NCI-H1105 (cell line): ENCODE results near the gene CLEC5A.
"Not testable (repeated sequence)": the region's sequence is repeated elsewhere in the genome, so short reads cannot be mapped to it uniquely, and the experiment has no call there.

Source experiments
- DNase-seq: peaks from one replicate; lab custom pipeline; 2025; lab: John Stamatoyannopoulos, UW

The CLEC5A gene

GRCh38 chr7:141946796-141947195 lies at the start of gene CLEC5A:
CLEC5A (minus strand) TSS chr7:141946974; CDS start chr7:141946292, 682 bp downstream.
- DNase-seq = no peak

GRCh38 chr7:141993354-141993753 lies 46.6 kb upstream of the CLEC5A start:
- no peak for DNase-seq

DNA sequence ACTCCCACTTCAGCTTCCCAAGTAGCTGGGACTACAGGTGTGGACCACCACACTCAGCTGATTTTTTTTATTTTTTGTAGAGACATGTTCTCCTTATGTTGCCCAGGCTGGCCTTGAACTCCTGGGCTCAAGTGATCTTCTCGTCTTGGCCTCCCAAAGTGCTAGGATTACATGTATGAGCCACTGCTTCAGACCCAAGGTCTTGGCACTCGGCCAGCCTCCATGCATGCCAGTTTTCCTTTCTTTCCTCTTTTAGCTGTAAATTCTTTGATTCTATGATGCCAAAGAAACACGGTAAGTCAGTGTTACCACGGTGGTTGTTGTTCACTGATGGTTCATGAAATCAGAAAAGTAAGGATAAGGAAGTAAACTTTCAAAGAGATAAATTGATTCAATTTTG lies 45.9 kb upstream of the CLEC5A start:
- DNase-seq = no peak

DNA sequence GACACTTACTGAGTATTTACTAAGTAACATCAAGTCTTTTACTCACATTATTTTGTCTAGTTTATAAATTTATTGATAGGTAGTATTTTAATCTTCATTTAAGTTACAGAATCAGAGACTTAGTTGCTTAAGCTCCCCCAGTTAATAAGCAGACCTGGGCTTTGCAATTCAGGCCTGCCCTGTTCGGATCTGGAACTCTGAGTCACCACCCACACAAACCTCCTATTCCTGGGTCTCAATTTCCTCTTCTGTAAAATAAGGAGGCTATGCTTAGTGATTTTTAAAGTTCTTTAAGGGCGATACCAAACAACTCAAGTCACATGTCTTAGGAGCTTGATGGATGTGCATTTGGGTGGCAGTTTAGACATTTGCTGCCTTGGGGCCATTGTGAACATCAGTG lies 45.4 kb upstream of the CLEC5A start:
- DNase-seq = no peak

DNA sequence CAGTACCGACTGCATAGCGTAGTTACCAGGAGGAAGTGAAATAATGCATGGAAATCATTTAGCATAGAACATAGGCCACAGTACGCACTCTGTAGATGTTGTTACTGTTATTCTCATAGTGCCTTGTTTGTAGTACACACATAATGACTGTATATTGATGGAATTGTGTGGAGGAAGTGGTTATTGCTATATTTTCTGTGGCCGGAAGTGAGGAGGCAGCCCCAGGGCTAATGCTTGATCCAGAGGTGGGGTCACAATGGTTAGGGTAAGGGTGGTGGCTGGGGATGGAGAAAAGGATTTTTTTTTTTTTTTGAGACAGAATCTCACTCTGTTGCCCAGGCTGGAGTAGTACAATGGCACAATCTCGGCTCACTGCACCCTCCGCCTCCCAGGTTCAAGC lies 44.4 kb upstream of the CLEC5A start:
- DNase-seq = no peak

- DNase-seq = no peak
Measured at GRCh38 chr7:141990011-141990725, 43.4 kb upstream of the CLEC5A start.

DNA sequence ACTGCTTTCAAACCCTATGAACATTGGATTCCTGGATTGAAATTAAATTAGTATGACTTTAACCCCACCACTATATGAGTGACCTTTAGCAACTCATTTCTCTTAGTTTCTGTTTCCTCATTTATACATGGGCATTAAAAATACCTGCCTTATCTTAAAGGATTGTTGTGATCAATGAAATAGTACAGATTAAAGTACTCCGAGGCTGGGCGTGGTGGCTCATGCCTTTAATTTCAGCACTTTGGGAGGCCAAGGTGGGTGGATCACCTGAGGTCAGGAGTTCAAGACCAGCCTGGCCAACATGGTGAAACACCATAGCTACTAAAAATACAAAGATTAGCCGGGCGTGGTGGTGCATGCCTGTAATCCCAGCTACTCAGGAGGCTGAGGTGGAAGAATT lies 41.0 kb upstream of the CLEC5A start:
- DNase-seq = not testable (repeated sequence)

DNA sequence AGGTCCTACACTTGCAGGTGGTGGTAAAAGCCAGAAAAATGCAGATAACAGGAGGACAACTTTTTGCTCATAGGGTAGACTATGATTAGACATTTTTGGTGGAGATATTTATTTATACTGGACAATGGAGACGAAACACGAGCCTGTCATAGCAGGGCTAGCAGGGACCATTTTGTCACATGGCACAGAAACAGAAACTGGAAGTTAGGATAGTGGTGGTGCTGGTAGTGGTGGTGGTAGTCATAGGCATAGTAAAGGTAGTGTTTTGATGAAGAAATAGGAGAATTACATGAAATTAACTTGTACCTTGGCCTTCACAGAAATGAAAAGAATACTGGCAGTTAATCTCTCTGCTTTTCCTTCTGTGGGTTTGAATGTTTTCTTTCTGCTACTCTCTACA lies 40.1 kb upstream of the CLEC5A start:
- no peak for DNase-seq

- not testable (repeated sequence) for DNase-seq
Measured at GRCh38 chr7:141985926-141986325, 39.2 kb upstream of the CLEC5A start.

DNA sequence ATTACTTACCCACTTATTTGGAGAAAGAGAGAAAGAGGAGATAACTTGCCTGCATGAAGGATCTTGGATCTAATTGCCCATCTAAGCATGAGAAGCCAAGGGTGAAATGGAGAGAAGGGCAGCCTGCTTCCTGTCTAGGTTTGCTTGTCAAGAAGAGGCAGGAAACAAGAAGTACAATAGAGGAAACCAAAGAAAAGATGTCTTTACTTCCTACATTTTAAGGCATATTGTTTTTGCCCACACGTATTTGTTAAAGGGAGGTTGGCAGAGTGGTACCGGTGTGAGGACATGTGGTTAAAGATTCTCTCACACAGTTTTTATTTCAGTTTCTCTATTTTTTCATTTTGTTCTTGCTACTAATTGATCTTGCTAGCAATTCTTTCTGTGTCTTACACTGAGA lies 32.8 kb upstream of the CLEC5A start:
- no peak for DNase-seq

GRCh38 chr7:141978351-141978750 lies 31.6 kb upstream of the CLEC5A start:
- DNase-seq = no peak

DNA sequence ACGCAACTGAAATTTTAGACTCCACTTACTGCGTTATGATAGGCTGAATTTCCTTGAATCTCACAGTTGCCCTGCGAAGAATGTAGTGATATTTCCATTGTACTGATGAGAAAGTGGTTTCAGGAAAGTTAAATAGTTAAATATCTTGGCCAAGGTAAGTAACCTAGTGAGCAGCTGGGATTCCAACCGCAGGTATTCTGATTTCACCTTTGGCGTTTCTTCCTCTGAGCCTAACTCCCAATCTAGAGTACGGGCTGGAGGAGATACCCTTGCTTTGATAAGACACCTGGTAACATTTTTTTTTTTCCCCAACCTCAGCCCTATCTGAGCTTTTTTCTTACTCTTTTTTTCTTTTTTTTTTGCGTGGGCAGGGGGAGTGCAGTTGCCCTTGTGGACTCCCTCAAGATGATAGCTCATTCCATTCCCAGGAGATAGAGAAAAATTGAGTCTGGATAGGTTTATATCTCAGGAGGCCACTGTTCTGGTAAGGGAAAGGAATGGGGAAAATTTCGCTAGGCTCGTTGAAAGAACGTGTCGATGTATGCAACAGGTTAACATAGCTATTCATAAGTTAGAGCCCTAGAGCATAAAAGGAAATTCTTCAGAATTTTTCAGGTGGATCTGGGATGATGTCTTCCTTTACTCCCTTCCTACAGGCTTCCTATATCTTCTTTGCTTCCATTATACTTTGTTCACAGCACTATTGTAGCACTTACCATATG lies 29.9 kb upstream of the CLEC5A start:
- no peak for DNase-seq

DNA sequence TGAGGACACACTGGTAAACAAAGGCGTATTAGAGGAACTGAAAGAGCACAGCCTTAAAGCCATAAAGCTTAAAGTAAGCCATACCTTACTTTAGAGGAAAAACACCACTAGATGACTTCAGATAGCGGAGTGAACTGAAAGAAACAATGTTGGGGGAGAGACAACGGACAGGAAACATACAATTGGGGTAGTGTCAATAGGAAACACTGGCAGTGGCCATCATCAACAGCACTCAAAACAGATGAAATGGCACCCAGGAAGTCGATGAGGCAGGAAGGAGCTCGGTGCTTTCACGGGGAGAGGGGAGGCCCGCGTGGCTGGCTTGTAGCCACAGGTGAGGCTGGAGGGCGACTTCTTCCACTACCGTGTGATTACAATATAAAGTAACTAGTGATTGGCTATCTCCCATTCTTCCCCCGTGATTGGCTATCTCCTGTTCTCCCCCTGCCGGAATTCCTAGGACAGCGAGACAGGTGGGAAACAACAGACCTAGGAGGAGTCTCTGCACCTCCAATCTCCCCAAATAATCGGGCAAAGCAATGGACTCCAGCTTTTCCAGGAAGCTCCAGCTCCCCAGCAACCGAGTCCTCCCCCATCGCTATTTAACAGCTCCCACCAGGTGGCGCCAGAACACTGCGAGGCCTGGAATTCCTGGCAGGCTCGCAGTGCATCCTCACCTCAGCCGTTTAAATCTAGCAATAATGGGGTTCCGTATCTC lies 29.2 kb upstream of the CLEC5A start:
- peak; percentile 81 for DNase-seq

DNA sequence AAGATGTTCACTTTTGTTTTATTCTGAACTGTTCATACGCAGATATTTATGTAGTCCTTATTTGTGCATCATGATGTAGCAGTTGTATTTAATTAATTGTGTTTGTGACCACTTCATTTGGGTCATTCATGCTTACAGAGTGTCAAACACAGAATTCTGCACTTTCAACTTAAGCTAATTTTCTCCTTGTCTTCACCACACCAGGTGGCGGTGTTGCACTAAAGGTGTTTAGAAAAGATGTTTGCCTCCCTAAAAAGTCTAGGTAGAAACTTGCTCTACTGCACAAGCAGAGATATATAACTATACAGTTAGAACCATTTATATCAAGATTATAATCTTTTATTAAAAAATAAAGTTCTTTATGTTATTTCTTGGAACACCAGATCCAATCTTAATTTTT lies 28.1 kb upstream of the CLEC5A start:
- DNase-seq = no peak

- DNase-seq = no peak
Measured at GRCh38 chr7:141973673-141974072, 26.9 kb upstream of the CLEC5A start, which contains the start of gene TAS2R38. TAS2R38 (minus strand) TSS chr7:141973773; CDS start chr7:141973689, 84 bp downstream.

DNA sequence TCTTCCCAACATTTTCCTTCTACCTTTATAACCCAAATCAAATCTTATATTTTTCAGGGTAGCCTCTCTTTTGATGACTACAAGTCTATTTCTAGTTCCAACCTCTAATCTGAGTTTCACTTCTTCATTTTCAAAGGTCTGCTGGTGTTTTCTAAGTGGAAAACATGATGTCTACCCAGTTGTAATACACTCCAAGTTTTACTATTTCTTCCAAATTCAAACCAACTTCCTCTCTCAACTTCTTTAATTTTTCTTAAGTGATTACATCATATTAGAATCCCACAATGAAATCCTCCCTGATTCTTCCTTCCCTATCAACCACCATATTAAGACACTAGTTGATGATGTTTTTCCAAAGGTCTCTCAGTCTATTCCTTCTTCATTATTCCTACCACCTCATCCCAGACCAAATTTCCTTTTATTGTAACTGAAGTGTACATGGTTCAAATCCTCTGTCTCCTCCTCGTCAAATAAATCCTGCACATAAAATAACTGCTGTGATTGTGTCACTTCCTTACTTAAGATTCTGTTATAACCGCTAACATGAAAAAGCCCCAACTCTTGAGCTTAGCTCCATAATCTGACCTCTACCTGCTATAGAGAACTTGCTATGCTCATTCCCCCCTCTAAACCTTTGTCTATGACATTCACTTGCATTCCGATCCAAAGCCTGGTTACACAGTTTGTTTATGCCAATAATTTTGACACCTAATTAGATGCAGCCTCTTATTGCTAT lies 14.1 kb upstream of the CLEC5A start:
- DNase-seq = no peak

DNA sequence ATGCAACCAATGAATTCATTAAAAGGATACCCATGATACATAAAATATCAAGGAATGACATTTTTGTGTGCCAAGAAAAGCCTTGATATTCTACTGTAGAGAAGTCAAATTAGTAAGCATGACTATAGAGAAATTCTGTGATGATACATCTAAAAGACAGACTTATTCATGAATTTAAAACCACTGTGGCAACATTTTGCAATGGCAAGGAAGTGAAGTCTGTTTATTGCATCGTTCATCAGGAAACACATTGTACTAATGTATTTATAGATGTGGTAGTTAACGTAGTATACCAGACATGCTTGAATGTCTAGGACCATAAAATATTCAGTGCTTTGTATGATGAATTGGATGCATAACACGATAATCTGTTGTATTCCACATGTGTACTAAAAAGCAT lies 9.3 kb upstream of the CLEC5A start:
- DNase-seq = no peak

DNA sequence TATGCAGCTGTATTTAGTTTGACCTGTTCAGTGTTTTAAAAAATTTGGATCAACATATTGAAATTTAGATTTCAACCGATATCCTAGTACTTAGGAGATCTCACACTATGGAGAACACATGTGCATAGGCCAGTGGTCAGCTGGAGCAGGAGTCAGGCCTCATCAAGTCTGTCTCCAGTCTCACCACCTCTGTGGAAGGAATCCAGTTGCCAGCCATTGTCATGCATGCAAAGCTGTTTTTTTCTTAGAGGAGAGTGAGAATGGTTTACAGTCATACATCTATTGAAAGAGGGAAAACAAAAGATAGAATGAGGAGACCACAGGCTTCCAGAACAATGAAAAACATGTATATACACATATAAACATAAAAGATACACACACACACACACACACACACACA lies 7.6 kb upstream of the CLEC5A start:
- DNase-seq = no peak

DNA sequence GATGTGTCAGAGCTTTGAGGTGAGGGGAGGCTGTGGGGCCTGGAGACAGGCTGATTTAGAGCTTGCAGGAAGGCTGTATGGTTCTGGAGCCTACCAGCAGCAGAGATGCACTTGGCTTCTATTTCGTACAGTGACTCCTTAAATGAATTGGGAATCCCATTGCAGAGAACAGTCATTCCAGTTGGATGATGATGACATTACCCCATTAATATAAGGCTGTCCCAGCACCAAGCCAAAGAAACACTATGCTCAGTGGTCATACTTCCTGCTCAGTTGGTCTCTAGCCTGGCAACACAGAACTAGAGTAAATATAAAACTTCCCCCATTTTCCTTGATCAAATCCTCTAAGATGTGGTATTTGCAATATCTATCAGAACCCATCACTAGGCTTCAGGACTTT lies 5.7 kb upstream of the CLEC5A start:
- DNase-seq = no peak

DNA sequence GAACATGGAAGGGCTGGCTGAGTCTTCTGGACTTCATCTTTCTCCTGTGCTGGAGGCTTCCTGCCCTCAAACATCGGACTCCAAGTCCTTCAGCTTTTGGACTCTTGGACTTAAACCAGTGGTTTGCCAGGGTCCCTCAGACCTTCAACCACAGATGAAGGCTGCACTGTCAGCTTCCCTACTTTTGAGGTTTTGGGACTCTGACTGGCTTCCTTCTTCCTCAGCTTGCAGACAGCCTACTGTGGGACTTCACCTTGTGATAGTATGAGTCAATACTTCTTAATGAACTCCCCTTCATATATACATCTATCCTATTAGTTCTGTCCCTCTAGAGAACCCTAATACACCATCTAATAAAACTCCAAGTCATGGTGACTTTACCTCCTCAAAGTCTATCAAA lies 4.0 kb upstream of the CLEC5A start:
- no peak for DNase-seq

DNA sequence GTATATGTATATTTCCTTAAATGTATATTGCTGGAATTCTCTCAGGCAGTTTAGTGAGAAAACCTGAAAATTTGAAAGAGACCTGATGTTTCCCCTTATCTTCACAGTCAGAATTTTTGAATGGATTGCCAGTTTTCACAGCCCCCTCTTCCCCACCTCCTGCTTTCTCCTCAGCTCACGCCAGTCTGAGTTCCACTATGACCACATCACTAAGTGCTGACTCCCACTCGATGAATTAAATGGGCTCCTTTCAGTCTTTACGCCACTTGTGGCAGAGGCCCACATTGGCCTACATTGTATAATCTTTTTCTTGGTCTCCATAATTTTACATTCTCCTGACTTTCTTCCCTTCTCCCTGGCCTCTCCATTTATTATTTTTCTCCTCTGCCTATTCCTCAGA lies 3.1 kb upstream of the CLEC5A start:
- no peak for DNase-seq

GRCh38 chr7:141949451-141949850 lies 2.7 kb upstream of the CLEC5A start:
- no peak for DNase-seq
